ENCODE data around the gene CAPN12. TPM values are rescaled to one million over a fixed set of nuclear protein-coding genes. Genes with fewer than 3 reads are reported as not detected.

CAPN12 gene
- total RNA-seq, 1 experiment from 2014 or later: 58.5 TPM

DNA sequence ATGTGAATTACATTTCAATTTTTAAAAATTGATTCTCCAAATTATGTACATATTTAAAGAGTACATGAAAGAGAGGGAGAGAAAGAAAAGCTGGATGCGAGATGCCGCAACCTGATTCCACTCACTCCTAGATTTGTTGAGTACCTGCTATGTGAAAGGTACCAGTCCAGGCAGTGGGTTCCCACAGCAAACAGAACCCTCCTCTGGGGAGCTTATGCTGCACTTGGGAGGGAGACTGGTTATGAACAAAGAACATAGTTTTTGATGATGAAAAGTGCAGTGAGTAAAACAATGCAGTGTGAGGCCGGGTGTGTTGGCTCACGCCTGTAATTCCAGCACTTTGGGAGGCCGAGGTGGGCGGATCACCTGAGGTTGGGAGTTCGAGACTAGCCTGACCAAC is 53.4 kb downstream of the CAPN12 start:
- Histone ChIP-seq H3K4me3 (ENCODE audit: low read depth in 2 of 2, low read length in 2 of 2) (0 out of 4 replicates have a peak overlapping the region, but pooled peaks of 1 of the 2 experiments have one; percentile 0), H3K27me3 (ENCODE audit: control insufficient read depth, insufficient read depth, low read length) (no peaks in the 10 kb centered on the region), H3K4me1 (ENCODE audit: control insufficient read depth, insufficient read depth, low read length) (peaks cover 100% of the 10 kb centered on the region), H3K27ac (ENCODE audit: low read length) (peak overlapping the region; percentile 98), H3K36me3 (ENCODE audit: control insufficient read depth, insufficient read depth, low read length) (peaks cover 1% of the 10 kb centered on the region), H3K9me3 (ENCODE audit: control insufficient read depth, insufficient read depth, low read depth, low read length) (no peaks in the 10 kb centered on the region)
- TF ChIP-seq, protein P1, sequence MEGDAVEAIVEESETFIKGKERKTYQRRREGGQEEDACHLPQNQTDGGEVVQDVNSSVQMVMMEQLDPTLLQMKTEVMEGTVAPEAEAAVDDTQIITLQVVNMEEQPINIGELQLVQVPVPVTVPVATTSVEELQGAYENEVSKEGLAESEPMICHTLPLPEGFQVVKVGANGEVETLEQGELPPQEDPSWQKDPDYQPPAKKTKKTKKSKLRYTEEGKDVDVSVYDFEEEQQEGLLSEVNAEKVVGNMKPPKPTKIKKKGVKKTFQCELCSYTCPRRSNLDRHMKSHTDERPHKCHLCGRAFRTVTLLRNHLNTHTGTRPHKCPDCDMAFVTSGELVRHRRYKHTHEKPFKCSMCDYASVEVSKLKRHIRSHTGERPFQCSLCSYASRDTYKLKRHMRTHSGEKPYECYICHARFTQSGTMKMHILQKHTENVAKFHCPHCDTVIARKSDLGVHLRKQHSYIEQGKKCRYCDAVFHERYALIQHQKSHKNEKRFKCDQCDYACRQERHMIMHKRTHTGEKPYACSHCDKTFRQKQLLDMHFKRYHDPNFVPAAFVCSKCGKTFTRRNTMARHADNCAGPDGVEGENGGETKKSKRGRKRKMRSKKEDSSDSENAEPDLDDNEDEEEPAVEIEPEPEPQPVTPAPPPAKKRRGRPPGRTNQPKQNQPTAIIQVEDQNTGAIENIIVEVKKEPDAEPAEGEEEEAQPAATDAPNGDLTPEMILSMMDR (IDR thresholded peaks at IDR 0.05): no peak
- no peak for TF ChIP-seq POLR2AphosphoS5 (IDR thresholded peaks at IDR 0.05; ENCODE audit: low read depth, low read length)
- no peak for TF ChIP-seq REST (IDR thresholded peaks at IDR 0.05; ENCODE audit: insufficient read depth in 1 of 2, low read depth in 2 of 2, low read length in 1 of 2)
- TF ChIP-seq TCF7L2 (IDR thresholded peaks at IDR 0.05; ENCODE audit: low read depth, low read length): no peak
- no peak for TF ChIP-seq SIN3A (IDR thresholded peaks at IDR 0.05; ENCODE audit: borderline replicate concordance, insufficient read depth, low read depth, low read length)
- no peak for DNase-seq (ENCODE audit: low read depth, low spot score)
- intact Hi-C loops (cut with micrococcal nuclease; ENCODE audit: unreplicated experiment) (loop anchor here (5.0 kb wide), 1 partner anchor 34 kb away; no protein-coding TSS in a partner anchor), in situ Hi-C loops (cut with HindIII; ENCODE audit: low pct_unique_long_range_greater_than_20kb, low sequenced_read_pairs) (no loop called here)
- no TSS peak for BruUV-seq (replicated peaks)
- ChIA-PET CTCF (interaction anchor here (0.6 kb wide), 1 partner anchor 1278 kb away, joined by 9 read pairs; no protein-coding TSS in a partner anchor), POLR2A (interaction anchor here (0.5 to 1.6 kb wide), 8 partner anchors 13 to 223 kb away, joined by 3 to 11 read pairs (median 5); no protein-coding TSS in a partner anchor)
- ATAC-seq: no peak

DNA sequence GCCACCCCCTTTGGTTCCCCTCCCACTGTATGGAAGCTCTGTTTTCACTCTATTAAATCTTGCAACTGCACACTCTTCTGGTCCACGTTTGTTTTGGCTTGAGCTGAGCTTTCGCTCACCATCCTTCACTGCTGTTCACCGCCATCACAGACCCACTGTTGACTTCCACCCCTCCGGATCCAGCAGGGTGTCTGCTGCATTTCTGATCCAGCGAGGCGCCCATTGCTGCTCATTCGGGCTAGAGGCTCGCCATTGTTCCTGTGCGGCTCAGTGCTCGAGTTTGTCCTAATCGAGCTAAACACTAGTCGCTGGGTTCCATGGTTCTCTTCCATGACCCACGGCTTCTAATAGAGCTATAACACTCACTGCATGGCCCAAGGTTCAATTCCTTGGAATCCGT is 54.1 kb downstream of the CAPN12 start:
- BruUV-seq (replicated peaks): no TSS peak
- Histone ChIP-seq H3K36me3 (ENCODE audit: control insufficient read depth, insufficient read depth, low read length) (no peaks in the 10 kb centered on the region), H3K4me1 (ENCODE audit: control insufficient read depth, insufficient read depth, low read length) (peaks cover 100% of the 10 kb centered on the region), H3K4me3 (ENCODE audit: low read depth in 2 of 2, low read length in 2 of 2) (no peak overlapping the region), H3K27ac (ENCODE audit: low read length) (peak overlapping the region; percentile 98), H3K9me3 (ENCODE audit: control insufficient read depth, insufficient read depth, low read depth, low read length) (no peaks in the 10 kb centered on the region), H3K27me3 (ENCODE audit: control insufficient read depth, insufficient read depth, low read length) (no peaks in the 10 kb centered on the region)
- DNase-seq (ENCODE audit: low read depth, low spot score) (no peak), ATAC-seq (no peak)
- POLR2A ChIA-PET: interaction anchor here (0.6 to 1.6 kb wide), 5 partner anchors 12 to 630 kb away, joined by 3 to 7 read pairs (median 4); partner anchors contain the start of gene LRFN1
- CTCF ChIA-PET: interaction anchor here (0.9 kb wide), 1 partner anchor 137 kb away, joined by 3 read pairs; no protein-coding TSS in a partner anchor
- intact Hi-C loops (cut with micrococcal nuclease; ENCODE audit: unreplicated experiment): loop anchor here (5.0 kb wide), 1 partner anchor 33 kb away; no protein-coding TSS in a partner anchor
- TF ChIP-seq TCF7L2 (IDR thresholded peaks at IDR 0.05; ENCODE audit: low read depth, low read length): no peak
- no peak for TF ChIP-seq POLR2AphosphoS5 (IDR thresholded peaks at IDR 0.05; ENCODE audit: low read depth, low read length)
- in situ Hi-C loops (cut with HindIII; ENCODE audit: low pct_unique_long_range_greater_than_20kb, low sequenced_read_pairs): no loop called here

- Histone ChIP-seq H3K27ac (ENCODE audit: low read length) (peak overlapping the region; percentile 98), H3K4me3 (ENCODE audit: low read depth in 2 of 2, low read length in 2 of 2) (no peak overlapping the region), H3K36me3 (ENCODE audit: control insufficient read depth, insufficient read depth, low read length) (no peaks in the 10 kb centered on the region), H3K27me3 (ENCODE audit: control insufficient read depth, insufficient read depth, low read length) (no peaks in the 10 kb centered on the region), H3K4me1 (ENCODE audit: control insufficient read depth, insufficient read depth, low read length) (peaks cover 100% of the 10 kb centered on the region), H3K9me3 (ENCODE audit: control insufficient read depth, insufficient read depth, low read depth, low read length) (no peaks in the 10 kb centered on the region; the same call in 1 of the 2 replicates)
- no peak for DNase-seq (ENCODE audit: low read depth, low spot score)
- ChIA-PET POLR2A (interaction anchor here (0.6 to 0.8 kb wide), 4 partner anchors 17 to 903 kb away, joined by 3 to 5 read pairs (median 4); no protein-coding TSS in a partner anchor), CTCF (interaction anchor here (0.6 to 0.7 kb wide), 3 partner anchors 24 to 72 kb away, joined by 3 to 5 read pairs (median 3); no protein-coding TSS in a partner anchor)
- TF ChIP-seq, protein P1 (IDR thresholded peaks at IDR 0.05): no peak
- TF ChIP-seq TCF7L2 (IDR thresholded peaks at IDR 0.05; ENCODE audit: low read depth, low read length) (no peak), SIN3A (IDR thresholded peaks at IDR 0.05; ENCODE audit: borderline replicate concordance, insufficient read depth, low read depth, low read length) (no peak), POLR2AphosphoS5 (IDR thresholded peaks at IDR 0.05; ENCODE audit: low read depth, low read length) (no peak), REST (IDR thresholded peaks at IDR 0.05; ENCODE audit: insufficient read depth in 1 of 2, low read depth in 2 of 2, low read length in 1 of 2) (no peak)
- no peak for ATAC-seq
- intact Hi-C loops (cut with micrococcal nuclease; ENCODE audit: unreplicated experiment) (no loop called here), in situ Hi-C loops (cut with HindIII; ENCODE audit: low pct_unique_long_range_greater_than_20kb, low sequenced_read_pairs) (no loop called here)
- TSS peak; percentile 33 for BruUV-seq (replicated peaks)
These were observed 56.4 kb downstream of the CAPN12 start for GRCh38 chr19:38687837-38688378.
